T-helper 2 cell treated with Interferon-gamma antibody and Interleukin-4, amounts not matched to agents 100 ng/mL and 5 ng/mL, for 36 hours (primary cell): Measurements from ENCODE around the gene PRDM15. TPM values are rescaled to one million over a fixed set of nuclear protein-coding genes. Genes with fewer than 3 reads are reported as not detected.

Experiments used
- intact Hi-C: fragments of 100-400 bp; cut with micrococcal nuclease; formaldehyde crosslinking; loops from one replicate; pipeline ENCODE4 v1.15.1; 2023
- total RNA-seq: library from RNA; stranded (reverse); gene quantifications from 2 replicates; pipeline ENCODE4 v1.2.3, GENCODE V29; 2022

Gene PRDM15
- total RNA-seq, 1 donor from 2014 or later: 11.8 TPM

- intact Hi-C loops: no loop called here
Measured at GRCh38 chr21:41753006-41753898, 125.9 kb downstream of the PRDM15 start.

- intact Hi-C loops: no loop called here
Measured at GRCh38 chr21:41752231-41752681, 126.9 kb downstream of the PRDM15 start.

- intact Hi-C loops: no loop called here
Measured at GRCh38 chr21:41751611-41752011, 127.5 kb downstream of the PRDM15 start.

- intact Hi-C loops: no loop called here
Measured at GRCh38 chr21:41750532-41751151, 128.5 kb downstream of the PRDM15 start.

- intact Hi-C loops: no loop called here
Measured at GRCh38 chr21:41750051-41750450, 129.1 kb downstream of the PRDM15 start.

GRCh38 chr21:41749286-41749685 is 129.9 kb downstream of the PRDM15 start:
- intact Hi-C loops: no loop called here

Other genes starting within 250 kb of the PRDM15 start
- not detected in 2 replicates for gene RIPK4, start 112.3 kb downstream of the PRDM15 start, total RNA-seq
- 5.3 and 6.5 TPM in 2 replicates for gene C2CD2, start 74.7 kb upstream of the PRDM15 start, total RNA-seq
- gene ZBTB21, start 131.0 kb upstream of the PRDM15 start, total RNA-seq: 16.3 and 19.2 TPM in 2 replicates
- 0.09 TPM in 2 replicates for gene UMODL1, start 192.0 kb upstream of the PRDM15 start, total RNA-seq